OCI-M1 (cell line): ENCODE measurements around the gene MT1E.

ENCODE experiments used
- DNase-seq: peaks from one replicate; lab custom pipeline; 2025; lab: John Stamatoyannopoulos, UW

The MT1E gene

DNA sequence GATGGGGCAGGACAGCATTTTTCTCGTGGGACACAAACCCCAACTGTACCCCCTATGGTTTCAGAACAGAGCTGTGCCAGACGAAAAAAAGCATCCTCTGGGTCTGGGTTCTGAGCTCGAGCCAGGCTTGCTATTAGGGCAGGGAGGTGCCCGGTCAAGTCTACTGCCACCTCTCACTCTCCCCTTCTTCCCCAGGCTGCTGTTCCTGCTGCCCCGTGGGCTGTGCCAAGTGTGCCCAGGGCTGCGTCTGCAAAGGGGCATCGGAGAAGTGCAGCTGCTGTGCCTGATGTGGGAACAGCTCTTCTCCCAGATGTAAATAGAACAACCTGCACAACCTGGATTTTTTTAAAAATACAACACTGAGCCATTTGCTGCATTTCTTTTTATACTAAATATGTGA is 1.1 kb downstream of the MT1E start:
- no peak for DNase-seq

DNA sequence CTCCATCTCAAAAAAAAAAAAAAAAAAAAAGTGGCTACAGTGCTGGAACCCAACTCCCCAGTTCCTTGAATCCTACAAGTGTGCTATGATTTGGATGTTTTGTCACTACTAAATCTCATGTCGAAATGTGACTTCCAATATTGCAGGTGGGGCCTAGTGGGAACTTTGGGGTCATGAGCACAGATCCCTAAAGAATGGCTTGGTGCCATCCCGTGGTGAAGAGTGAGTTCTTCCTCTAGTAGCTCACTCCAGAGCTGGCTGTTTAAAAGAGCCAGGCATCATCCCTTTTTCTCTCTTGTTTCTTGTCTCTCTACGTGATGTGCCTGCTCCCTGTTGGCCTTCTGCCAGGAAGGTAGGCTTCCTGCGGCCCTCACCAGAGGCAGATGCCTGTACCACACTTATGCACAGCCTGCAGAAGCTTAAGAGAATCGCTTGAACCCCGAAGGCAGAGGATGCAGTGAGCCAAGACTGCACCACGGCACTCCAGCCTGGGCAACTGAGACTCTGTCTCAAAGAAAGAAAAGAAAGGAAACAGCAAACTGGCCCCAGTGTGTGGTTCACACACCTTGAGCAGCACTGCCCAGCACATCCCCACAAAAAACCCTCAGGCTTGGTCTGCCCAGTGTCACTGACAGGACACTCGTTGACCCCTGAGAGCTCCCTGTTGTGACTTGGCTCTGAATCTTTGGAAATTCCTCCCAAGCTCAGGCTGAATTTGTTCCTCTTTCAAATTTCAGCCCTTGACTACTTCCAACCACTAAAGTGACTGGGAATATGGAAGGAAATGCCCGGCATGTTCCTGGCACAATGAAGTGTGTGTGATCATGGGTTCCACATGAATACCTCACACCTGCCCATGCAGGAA is 3.1 kb downstream of the MT1E start:
- DNase-seq = peak; percentile 2

DNA sequence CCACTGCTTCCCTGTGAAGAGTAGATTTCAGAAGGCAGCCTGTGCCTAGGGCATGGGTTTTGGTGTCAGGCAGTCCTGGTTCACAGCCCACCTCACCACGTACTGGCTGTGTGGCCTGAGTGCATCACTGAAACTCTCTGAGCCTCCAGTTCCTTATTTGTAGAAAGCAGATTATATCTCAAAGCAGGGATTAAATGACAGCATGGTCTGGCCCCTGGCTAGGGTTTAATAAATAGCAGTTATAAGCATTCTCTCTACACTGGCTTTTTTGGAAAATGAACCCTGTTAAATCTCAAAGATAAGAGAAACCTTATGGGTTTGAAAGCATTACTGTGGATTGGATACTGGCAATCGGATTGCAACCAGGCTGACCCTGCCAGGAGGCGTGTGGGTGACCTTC is 4.0 kb downstream of the MT1E start:
- peak; percentile 4 for DNase-seq

DNA sequence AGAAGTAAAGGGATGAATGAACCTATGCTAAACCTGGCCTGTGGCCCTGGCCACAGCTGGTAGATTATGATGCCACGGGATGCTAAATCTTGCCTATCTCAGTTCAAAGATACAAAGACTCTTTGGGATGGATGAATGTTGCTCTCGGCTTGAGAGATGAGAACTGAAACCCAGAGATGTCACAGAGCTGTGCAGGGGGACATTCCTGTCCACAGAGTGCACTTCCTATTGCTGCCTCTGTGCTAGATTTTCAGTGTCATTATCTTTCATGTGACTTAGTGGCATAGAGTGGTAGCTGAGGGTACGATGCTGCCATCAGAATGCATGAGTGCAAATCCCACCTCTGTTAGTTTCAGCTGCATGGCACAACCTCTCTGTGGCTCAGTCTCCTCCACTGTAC is 4.6 kb downstream of the MT1E start:
- no peak for DNase-seq

DNA sequence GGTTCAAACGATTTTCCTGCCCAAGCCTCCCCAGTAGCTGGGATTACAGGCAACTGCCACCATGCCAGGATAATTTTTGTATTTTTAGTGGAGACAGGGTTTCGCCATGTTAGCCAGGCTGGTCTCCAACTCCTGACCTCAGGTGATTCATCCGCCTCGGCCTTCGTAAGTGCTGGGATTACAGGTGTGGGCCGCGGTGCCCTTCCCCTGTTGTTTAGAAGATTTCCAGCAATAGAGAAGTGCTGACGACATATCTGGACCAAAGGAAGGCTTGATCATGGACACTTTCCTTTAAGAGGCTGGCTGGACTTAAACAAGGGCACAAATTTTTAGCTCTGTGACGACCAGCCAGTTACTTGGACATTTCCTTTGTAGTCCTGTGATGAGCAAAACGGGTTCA is 5.6 kb downstream of the MT1E start:
- DNase-seq = no peak

DNA sequence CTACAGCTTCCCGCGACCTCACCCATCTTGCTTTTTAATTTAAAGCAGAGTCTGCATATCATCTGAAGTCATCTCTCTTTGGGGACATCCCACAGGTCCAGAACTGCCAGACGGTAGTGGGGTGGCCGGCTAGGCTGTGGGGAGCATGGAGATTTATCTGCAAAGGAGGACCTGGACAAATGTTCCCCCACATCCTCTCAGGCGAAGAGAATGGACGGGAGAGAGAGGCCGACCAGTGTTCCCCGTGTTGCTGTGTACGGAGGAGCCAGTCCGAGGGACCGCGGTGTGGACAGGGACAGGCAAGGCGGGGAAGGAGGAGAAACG is 6.2 kb downstream of the MT1E start:
- DNase-seq = no peak

DNA sequence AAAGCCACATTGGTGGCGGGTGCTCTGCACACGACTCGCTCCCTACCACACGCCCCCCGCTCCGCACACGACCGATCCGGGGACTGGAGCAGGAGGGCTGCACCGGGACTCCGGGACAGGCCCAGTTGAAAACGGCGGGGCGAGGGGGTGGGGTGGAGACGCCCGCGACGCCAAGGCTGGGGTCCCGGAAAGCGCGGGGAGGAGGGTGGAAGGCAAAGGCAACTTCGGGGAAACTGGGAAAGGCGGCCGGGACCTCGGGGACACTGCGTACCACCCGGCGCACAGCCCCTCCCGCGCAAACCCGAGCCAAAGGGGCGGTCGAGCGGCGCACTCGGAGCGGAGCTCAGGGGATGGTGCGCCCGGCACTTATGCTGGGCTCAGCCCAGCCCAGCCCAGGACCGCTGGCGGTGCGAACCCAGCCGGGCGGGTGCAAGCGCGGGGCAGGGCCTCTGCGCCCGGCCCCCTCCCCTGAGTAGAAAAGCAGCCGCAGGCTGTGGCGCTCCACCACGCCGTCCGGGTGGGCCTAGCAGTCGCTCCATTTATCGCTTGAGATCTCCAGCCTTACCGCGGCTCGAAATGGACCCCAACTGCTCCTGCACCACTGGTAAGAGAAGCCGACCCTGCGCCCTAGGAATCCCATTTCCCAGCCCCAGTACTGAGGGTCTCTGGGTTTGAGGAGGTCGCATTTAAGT is 6.7 kb downstream of the MT1E start, which contains the start of gene MT1M:
MT1M (plus strand) TSS at position 504 of the 692 bp plus-strand sequence; CDS start at position 577, 73 bp downstream.
- no peak for DNase-seq

DNA sequence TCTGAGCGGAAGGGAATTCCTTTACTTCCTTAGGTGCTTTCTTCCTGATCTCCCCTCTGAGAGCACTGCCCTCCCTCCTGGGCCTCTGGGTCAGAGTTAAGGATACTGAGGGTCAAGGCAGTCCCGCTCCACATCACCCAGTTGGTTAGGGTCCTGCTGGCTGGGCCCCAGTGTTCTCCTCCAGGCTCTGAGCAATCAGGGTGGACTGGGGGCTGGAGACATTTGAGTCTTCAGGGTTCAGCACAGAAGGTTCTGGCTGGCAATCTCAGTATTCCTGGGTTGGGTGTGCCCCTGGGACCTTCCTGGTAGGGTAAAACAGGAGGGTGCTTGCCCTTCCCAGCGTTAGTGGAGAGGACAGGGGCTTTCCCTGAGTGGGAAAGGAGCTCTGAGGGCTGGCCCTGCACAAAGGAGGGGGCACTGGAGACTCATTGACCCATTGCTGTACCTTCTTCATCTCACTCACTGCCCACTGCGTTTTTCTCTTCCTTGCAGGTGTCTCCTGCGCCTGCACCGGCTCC is 7.3 kb downstream of the MT1E start:
- no peak for DNase-seq

DNA sequence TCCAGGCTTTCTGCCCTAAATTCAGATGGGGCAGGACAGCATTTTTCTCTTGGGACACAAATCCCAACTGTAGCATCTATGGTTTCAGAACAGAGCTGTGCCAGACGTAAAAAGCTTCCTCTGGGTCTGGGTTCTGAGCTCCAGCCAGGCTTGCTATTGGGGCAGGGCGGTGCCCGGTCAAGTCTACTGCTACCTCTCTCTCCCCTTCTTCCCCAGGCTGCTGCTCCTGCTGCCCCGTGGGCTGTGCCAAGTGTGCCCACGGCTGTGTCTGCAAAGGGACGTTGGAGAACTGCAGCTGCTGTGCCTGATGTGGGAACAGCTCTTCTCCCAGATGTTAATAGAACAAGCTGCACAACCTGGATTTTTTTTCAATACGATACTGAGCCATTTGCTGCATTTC is 8.0 kb downstream of the MT1E start:
- DNase-seq = no peak

DNA sequence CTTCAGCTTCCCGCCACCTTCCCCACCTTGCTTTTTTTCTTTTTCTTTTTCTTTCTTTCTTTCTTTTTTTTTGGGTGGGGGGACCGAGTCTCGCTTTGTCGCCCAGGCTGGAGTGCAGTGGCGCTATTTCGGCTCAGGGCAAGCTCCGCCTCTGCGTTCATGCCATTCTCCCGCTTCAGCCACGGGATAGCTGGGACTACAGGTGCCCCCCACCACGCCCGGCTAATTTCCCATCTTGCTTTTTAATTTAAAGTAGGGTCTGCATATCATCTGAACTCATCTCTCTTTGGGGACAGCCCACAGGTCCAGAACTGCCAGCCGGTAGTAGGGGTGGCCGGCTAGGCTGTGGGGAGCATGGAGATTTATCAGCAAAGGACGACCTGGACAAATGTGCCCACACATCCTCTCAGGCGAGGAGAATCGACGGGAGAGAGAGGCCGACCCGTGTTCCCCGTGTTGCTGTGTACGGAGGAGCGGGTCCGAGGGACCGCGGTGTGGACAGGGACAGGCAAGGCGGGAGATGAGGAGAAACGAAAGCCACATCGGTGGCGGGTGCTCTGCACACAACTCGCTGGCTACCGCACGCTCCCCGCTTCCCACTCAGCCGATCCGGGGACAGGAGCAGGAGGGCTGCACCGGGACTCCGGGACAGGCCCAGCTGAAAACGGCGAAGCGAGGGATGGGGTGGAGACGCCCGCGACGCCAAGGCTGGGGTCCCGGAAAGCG is 9.3 kb downstream of the MT1E start:
- DNase-seq = no peak

DNA sequence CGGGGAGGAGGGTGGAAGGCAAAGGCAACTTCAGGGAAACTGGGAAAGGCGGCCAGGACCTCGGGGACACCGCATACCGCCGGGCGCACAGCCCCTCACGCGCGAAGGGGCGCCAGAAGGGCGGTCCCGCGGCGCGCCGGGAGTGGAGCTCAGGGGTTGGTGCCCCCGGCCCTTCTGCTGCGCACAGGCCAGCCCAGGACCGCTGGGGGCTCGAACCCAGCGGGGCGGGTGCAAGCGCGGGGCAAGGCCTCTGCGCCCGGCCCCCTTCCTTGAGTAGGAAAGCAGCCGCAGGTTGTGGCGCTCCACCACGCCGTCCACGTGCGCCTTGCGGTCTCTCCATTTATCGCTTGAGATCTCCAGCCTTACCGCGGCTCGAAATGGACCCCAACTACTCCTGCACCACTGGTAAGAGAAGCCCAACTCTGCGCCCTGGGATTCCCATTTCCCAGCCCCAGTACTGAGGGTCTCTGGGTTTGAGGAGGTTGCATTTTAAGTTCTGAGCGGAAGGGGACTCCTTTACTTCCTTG is 9.9 kb downstream of the MT1E start:
- no peak for DNase-seq

DNA sequence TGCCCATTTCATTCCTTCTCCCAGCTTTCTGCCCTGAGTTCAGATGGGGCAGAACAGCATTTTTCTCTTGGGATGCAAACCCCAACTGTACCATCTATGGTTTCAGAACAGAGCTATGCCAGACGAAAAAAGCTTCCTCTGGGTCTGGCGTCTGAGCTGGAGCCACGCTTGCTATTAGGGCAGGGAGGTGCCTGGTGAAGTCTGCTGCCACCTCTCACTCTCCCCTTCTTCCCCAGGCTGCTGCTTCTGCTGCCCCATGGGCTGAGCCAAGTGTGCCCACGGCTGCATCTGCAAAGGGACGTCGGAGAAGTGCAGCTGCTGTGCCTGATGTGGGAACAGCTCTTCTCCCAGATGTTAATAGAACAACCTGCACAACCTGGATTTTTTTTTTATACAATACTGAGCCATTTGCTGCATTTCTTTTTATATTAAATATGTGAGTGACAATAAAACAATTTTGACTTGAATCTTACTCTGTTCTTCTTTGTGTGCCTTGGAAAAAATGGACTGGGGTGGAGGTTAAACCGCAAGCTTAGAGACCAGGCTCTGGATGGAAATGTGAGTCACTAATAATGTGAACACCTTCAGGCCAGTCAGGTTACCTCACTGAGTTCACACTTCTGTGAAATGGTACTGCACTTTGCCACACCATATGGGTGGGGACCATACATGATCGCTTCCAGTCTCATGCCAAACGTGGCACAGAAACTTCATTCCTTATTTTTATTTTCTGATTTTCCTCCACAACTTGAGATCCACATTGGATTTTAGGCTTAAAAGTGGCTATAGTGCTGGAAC is 11.2 kb downstream of the MT1E start:
- no peak for DNase-seq

DNA sequence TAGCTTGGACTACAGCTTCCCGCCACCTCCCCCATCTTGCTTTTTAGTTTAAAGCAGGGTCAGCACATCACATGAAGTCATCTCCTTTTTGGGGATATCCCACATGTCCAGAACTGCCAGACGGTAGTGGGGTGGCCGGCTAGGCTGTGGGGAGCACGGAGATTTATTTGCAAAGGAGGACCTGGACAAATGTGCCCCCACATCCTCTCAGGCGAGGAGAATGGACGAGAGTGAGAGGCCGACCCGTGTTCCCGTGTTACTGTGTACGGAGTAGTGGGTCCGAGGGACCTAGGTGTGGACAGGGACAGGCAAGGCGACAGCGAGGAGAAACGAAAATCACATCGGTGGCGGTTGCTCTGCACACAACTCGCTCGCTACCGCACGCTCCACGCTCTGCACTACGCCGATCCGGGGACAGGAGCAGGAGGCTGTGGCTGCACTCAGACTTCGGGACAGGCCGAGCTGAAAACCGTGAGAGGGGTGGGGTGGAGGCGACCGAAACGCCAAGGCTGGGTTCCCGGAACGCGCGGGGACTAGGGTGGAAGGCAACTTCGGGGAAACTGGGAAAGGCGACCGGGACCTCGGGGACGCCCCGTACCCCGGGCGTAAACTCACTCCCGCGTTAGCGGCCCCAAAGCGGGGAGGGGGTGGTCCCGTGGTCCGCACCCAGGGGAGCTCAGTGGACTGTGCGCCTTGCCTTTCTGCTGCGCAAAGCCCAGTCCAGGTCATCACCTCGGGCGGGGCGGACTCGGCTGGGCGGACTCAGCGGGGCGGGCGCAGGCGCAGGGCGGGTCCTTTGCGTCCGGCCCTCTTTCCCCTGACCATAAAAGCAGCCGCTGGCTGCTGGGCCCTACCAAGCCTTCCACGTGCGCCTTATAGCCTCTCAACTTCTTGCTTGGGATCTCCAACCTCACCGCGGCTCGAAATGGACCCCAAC is 12.5 kb downstream of the MT1E start, which contains the start of gene MT1A:
MT1A (plus strand) TSS at position 853 of the 937 bp plus-strand sequence; CDS start at position 926, 73 bp downstream.
- DNase-seq = no peak

DNA sequence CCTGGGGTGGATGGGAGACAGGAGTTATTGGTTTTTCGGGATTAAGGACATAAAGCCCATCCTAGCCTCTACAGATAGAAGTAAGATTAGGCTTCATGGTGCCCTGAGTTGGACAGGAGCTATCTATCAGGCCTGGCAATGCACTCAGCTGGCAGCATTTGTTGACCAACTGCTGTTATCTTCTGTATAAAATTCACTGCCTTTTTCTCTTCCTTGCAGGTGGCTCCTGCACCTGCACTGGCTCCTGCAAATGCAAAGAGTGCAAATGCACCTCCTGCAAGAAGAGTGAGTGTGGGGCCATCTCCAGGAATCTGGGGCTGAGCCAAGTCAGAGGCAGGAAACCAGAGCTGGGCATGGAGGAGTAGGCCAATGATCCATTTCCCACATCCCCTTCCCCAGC is 13.5 kb downstream of the MT1E start:
- no peak for DNase-seq

DNA sequence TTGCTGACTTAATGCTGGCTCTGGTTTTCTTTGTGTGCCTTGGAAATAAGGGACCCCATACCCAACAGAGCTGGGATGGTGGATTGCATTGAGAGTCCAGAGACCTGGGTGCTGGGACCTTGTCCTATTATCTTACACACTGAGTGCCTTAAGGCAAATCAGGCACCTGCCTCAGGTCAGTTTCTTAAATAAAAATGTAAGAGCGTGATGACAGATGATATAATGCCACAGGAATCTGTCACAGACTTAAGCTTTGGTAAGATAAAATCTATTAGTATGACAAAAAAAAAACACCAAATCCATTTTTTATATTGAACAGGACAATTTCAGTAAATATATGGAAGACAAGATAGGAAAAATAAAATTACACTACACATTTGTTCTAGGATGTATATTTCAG is 14.5 kb downstream of the MT1E start:
- no peak for DNase-seq

DNA sequence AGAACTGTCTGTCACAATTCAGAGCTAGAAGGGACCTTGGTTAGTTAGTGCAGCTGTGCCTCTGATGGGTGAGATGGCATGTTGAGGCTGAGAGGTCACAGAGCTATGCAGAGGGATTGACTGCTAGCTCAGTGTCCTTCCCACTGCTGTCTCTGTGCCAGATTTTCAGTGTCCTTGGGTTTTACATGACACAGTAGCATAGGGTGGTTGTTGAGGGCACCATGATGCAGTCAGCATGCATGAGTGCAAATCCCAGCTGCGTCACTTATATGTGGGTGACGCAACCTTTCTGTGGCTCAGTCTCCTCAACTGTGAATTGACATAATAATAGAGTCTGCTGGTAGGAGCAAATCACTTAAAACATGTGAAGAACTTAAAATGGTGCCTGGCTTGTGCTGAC is 15.6 kb downstream of the MT1E start:
- no peak for DNase-seq

DNA sequence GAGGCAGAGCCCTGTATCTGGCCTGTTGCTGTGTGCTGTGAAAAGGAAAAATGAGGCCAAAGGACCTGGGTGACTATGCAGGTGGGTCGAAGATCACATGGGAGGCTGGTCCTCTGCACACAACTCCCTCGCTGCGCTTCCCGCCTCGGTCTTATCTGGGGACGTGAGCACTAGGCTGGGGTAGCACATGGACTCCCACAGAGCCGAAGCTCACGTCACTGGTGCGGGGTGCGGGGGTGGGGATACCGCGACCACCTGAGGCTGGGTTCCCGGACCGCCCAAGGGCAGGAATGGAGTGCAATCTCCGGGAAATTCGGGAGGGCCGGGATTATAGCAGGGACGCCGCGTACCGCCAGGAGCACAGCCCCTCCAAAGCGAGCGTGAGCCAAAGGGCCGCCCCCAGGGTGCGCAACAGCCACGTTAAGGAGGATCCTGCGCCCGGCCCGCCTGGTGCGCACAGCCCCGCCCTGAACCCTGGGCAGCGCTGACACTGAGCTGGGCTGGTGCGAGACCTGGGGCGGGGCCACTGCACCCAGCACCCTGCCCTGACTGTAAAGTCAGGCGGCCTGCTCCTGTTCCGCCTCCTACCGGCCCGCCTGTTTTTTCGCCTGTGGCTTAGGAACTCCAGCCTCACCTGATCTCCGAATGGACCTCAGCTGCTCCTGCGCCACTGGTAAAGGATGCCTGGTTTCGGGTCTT is 17.6 kb downstream of the MT1E start:
- no peak for DNase-seq

DNA sequence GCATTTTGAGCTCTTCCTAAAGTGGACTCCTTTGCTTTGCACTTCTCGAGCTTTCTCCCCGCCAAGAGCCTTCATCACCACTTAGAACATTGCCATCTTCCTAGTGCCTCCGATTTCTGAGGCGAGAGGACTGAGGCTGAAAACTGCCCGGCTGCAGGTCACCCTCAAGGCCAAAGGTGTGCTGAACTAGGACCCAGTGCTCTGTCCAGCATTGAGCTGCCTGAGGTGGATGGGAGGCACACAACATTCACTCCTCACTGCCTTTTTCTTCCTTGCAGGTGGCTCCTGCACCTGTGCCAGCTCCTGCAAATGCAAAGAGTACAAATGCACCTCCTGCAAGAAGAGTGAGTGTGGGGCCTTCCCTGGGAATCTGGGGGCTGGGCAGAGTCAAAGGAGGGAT is 18.3 kb downstream of the MT1E start:
- DNase-seq = no peak

DNA sequence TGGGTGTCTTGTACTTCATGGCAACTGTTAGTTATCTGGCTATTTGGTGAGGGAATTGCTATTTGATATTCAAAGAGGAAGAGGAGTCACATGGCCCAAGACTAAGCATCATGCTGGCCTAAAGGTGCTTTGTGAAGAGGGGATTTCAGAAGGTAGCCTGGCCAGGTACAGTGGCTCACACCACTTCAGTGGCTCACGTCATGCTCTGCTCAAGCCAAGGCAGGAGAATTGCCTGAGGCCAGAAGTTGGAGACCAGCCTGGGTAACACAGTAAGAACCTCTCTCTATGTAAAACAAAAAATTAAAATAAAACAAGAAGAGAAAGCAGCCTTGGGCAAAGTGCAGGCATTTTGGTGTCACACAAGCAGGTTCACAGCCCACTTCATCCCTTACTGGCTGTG is 19.7 kb downstream of the MT1E start:
- DNase-seq = no peak

DNA sequence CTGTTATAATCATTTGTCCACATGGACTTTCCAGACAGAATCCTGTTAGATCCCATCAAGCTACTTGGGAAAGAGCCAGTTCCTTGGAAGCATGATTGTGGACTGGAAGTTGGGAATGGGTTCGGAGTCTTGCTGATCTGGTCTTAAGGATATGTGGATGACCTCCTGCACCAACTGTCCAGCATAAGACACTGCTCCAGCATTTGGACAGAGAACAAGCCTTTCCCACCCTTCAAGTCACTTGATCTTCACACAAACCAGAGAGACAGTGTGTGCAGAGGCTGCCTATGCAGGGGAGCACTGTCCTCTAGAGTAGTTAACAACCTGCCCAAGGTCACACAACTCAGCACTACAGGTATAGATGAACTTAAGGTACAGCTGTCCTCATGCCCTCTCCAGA is 20.3 kb downstream of the MT1E start:
- DNase-seq = no peak
